ENCODE measurements around the gene CAMK1D. TPM values are rescaled to one million over a fixed set of nuclear protein-coding genes. Genes with fewer than 3 reads are reported as not detected.
A peak's percentile ranks its signal among the peaks of the same experiment; 100 is the strongest.

CAMK1D gene
- total and polyA plus RNA-seq, 8 donors: 1.4 to 26.9 (median 3.9) TPM

GRCh38 chr10:12814166-12814565 is 464.8 kb downstream of the CAMK1D start:
- 89 to 98% (median 97%) methylated on average over 4 to 9 of the region's 9 CpGs for WGBS, 5 donors
- Histone ChIP-seq H3K9me3 (peaks cover 0 to 12% (median 5%) of the 10 kb centered on the region in 4 donors), H3K27me3 (no peaks in the 10 kb centered on the region), H3K4me3 (no peak overlapping the region), H3K36me3 (peaks cover 0 to 43% (median 15%) of the 10 kb centered on the region in 4 donors), H3K4me1 (no peaks in the 10 kb centered on the region), H3K27ac (no peak overlapping the region)
- intact Hi-C loops (cut with DNase I; ENCODE audit: low total_unique reads): no loop called here
- TF ChIP-seq POLR2AphosphoS5 (IDR thresholded peaks at IDR 0.05): no peak
- no peak for TF ChIP-seq EP300 (IDR thresholded peaks at IDR 0.05)
- TF ChIP-seq POLR2A (IDR thresholded peaks at IDR 0.05): no peak
- TF ChIP-seq CTCF (IDR thresholded peaks at IDR 0.05): no peak
- DNase-seq: no peak

GRCh38 chr10:12819071-12819470 is 469.7 kb downstream of the CAMK1D start:
- WGBS, 5 donors: 72 to 82% (median 79%) methylated on average over 6 to 7 of the region's 7 CpGs
- peaks cover 0 to 8% (median 4%) of the 10 kb centered on the region in 4 donors for H3K9me3 ChIP-seq
- no peaks in the 10 kb centered on the region for H3K27me3 ChIP-seq
- H3K4me3 ChIP-seq: no peak overlapping the region
- TF ChIP-seq POLR2AphosphoS5 (IDR thresholded peaks at IDR 0.05) (no peak), POLR2A (IDR thresholded peaks at IDR 0.05) (no peak), CTCF (IDR thresholded peaks at IDR 0.05) (no peak), EP300 (IDR thresholded peaks at IDR 0.05) (no peak)
- no peak for DNase-seq
- intact Hi-C loops (cut with DNase I; ENCODE audit: low total_unique reads): no loop called here
- no peak overlapping the region for H3K27ac ChIP-seq
- peaks cover 0 to 39% (median 13%) of the 10 kb centered on the region in 4 donors for H3K36me3 ChIP-seq
- H3K4me1 ChIP-seq: peaks cover 0 to 19% (median 0%) of the 10 kb centered on the region in 4 donors

DNA sequence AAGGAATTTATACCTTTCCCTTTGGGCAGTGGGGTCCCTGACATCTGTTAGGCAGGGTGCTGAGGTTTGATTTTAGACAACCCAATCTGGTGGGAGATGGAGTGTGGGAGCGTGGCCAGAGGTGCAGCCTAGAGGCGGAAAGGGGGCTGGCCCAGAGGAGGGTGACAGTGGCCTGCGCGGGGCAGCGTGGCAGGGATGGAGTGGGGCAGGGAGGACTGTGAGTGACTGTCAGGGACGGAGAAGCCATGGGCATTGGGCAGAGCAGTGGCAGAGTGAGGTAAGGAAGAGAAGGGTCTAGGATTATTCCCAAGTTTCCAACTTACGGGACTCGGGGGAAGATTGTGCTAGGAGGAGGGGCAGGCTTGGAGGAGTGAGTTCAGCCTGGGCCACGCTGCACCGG is 470.3 kb downstream of the CAMK1D start:
- DNase-seq: no peak
- H3K27me3 ChIP-seq: no peaks in the 10 kb centered on the region
- H3K27ac ChIP-seq: no peak overlapping the region
- peaks cover 0 to 19% (median 0%) of the 10 kb centered on the region in 4 donors for H3K4me1 ChIP-seq
- TF ChIP-seq POLR2AphosphoS5 (IDR thresholded peaks at IDR 0.05): no peak
- TF ChIP-seq POLR2A (IDR thresholded peaks at IDR 0.05): no peak
- TF ChIP-seq CTCF (IDR thresholded peaks at IDR 0.05): no peak
- no peak for TF ChIP-seq EP300 (IDR thresholded peaks at IDR 0.05)
- WGBS, 5 donors: 88 to 99% (median 95%) methylated on average over 10 of the region's 10 CpGs
- H3K4me3 ChIP-seq: no peak overlapping the region
- peaks cover 0 to 34% (median 7%) of the 10 kb centered on the region in 4 donors for H3K36me3 ChIP-seq
- intact Hi-C loops (cut with DNase I; ENCODE audit: low total_unique reads): no loop called here
- peaks cover 0 to 3% (median under 1%) of the 10 kb centered on the region in 4 donors for H3K9me3 ChIP-seq

- TF ChIP-seq POLR2AphosphoS5 (IDR thresholded peaks at IDR 0.05) (no peak), CTCF (IDR thresholded peaks at IDR 0.05) (no peak), POLR2A (IDR thresholded peaks at IDR 0.05) (no peak), EP300 (IDR thresholded peaks at IDR 0.05) (no peak)
- Histone ChIP-seq H3K36me3 (peaks cover 0 to 10% (median 0%) of the 10 kb centered on the region in 4 donors), H3K27me3 (no peaks in the 10 kb centered on the region), H3K9me3 (no peaks in the 10 kb centered on the region), H3K4me3 (no peak overlapping the region), H3K27ac (peak overlapping the region in 2 of 5 donors; percentile 4 to 46), H3K4me1 (peaks cover 0 to 19% (median 0%) of the 10 kb centered on the region in 4 donors)
- WGBS, 5 donors: 76 to 91% (median 90%) methylated on average over 16 of the region's 16 CpGs
- DNase-seq: no peak
- intact Hi-C loops (cut with DNase I; ENCODE audit: low total_unique reads): no loop called here
Measured at GRCh38 chr10:12822126-12822892, 473.0 kb downstream of the CAMK1D start.

Data from stomach (tissue), 9 donors.